Common myeloid progenitor, CD34-positive (primary cell): Measurements from ENCODE around the gene EARS2.
"Not testable (repeated sequence)": the region's sequence is repeated elsewhere in the genome, so short reads cannot be mapped to it uniquely, and the experiment has no call there.

Experiments used
- CTCF ChIA-PET: fragments of 350-600 bp; sonication (Branson Sonifier 250); formaldehyde crosslinking; loops from one replicate; lab custom pipeline; 2021; ENCODE audit warnings: antibody characterized with exemption; lab: Charles Lee
- POLR2A ChIA-PET: fragments of 350-600 bp; sonication (Branson Sonifier 250); formaldehyde crosslinking; loops from one replicate; lab custom pipeline; 2021; ENCODE audit warnings: antibody characterized with exemption; lab: Charles Lee
- DNase-seq, 3 donors: peaks; one replicate each; pipeline versions ENCODE4 v3.0.0 to v3.0.0-alpha.2; 2013
- H3K27ac ChIP-seq, 2 experiments: 1 replicate in 1 of 2; 2 replicates in 1 of 2; pipeline ENCODE4 v1.7.0; 2013; ENCODE audit warnings: inconsistent platforms in 2 of 2, low read length in 2 of 2, mild to moderate bottlenecking in 2 of 2, low read depth in 1 of 2, moderate library complexity in 1 of 2; ENCODE audit not compliant: severe bottlenecking in 2 of 2, insufficient read depth in 1 of 2, poor library complexity in 1 of 2
- H3K27me3 ChIP-seq, 5 experiments: replicated peaks in 2 of 5; 1 replicate in 3 of 5; 2 replicates in 2 of 5; pipeline versions ENCODE4 v1.6.1 to v1.7.0; 2013; ENCODE audit warnings: low read length in 4 of 5, mild to moderate bottlenecking in 2 of 5, moderate library complexity in 2 of 5, inconsistent platforms in 1 of 5; ENCODE audit not compliant: insufficient read depth in 5 of 5, control insufficient read depth in 4 of 5
- H3K36me3 ChIP-seq, 4 experiments: 1 replicate in 2 of 4; 2 replicates in 2 of 4; pipeline versions ENCODE4 v1.6.1 to v1.7.0; 2013; ENCODE audit warnings: low read length in 3 of 4, control low read depth in 1 of 4, mild to moderate bottlenecking in 1 of 4; ENCODE audit not compliant: control insufficient read depth in 4 of 4, insufficient read depth in 4 of 4
- H3K4me1 ChIP-seq, 4 experiments: 1 replicate in 3 of 4; 2 replicates in 1 of 4; pipeline versions ENCODE4 v1.6.1 to v1.7.1; 2013; ENCODE audit warnings: low read length in 3 of 4, mild to moderate bottlenecking in 3 of 4, control low read depth in 1 of 4, inconsistent platforms in 1 of 4, moderate library complexity in 1 of 4; ENCODE audit not compliant: control insufficient read depth in 4 of 4, insufficient read depth in 4 of 4; ENCODE audit errors: control extremely low read depth in 1 of 4
- H3K4me3 ChIP-seq, 7 experiments: 1 replicate in 4 of 7; 2 replicates in 3 of 7; pipeline versions ENCODE4 v1.5.1 to v1.7.0; 2013; ENCODE audit warnings: mild to moderate bottlenecking in 7 of 7, low read length in 6 of 7, moderate library complexity in 6 of 7, inconsistent platforms in 2 of 7, low read depth in 2 of 7, control low read depth in 1 of 7; ENCODE audit not compliant: insufficient read depth in 4 of 7, control insufficient read depth in 1 of 7; ENCODE audit errors: extremely low read depth in 1 of 7
- H3K9me3 ChIP-seq, 5 experiments: 1 replicate in 4 of 5; 2 replicates in 1 of 5; pipeline versions ENCODE4 v1.6.1 to v1.7.1; 2013; ENCODE audit warnings: low read length in 4 of 5, mild to moderate bottlenecking in 2 of 5, inconsistent platforms in 1 of 5, low read depth in 1 of 5, moderate library complexity in 1 of 5; ENCODE audit not compliant: control insufficient read depth in 4 of 5, insufficient read depth in 2 of 5; ENCODE audit errors: control extremely low read depth in 1 of 5
- WGBS: methylation state at CpG from one replicate; pipeline ENCODE4 v1.1.5; 2013; ENCODE audit not compliant: insufficient coverage; 5-methylcytosine and 5-hydroxymethylcytosine counted together

EARS2 gene

DNA sequence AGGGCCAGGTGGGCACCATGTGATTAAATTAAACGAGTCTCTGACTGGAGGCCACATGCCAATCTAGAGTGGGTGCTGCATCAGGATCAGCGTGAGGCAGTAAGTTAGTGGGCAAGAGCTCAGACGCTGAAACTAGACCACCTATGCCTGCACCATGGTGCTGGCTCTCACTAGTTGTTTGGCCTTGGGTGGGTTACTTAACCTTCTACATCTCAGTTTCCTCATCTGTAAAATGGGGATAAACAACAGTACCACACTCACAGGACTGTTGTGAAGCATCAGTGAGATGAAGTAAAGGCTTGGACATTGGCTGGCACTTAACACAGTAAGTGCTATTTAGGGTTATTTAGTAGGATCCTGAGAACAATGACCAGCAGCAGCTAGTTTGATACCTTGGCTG is 33.0 kb upstream of the EARS2 start:
- DNase-seq: no peak
- CTCF ChIA-PET: no interaction called here
- POLR2A ChIA-PET: no interaction called here
- Histone ChIP-seq H3K36me3 (peaks cover 12 to 77% (median 56%) of the 10 kb centered on the region in 4 experiments), H3K4me3 (no peak overlapping the region), H3K27ac (no peak overlapping the region), H3K4me1 (peaks cover 0 to 7% (median 7%) of the 10 kb centered on the region in 4 experiments), H3K9me3 (no peaks in the 10 kb centered on the region), H3K27me3 (no peaks in the 10 kb centered on the region)
- 100% methylated on average over 1 of the region's 3 CpGs for WGBS

GRCh38 chr16:23587726-23588125 is 30.6 kb upstream of the EARS2 start:
- peaks cover 14 to 79% (median 55%) of the 10 kb centered on the region in 4 experiments for H3K36me3 ChIP-seq
- DNase-seq: no peak
- H3K9me3 ChIP-seq: no peaks in the 10 kb centered on the region
- no peak overlapping the region for H3K4me3 ChIP-seq
- WGBS: 100% methylated on average over 5 of the region's 5 CpGs
- POLR2A ChIA-PET: no interaction called here
- H3K27ac ChIP-seq: no peak overlapping the region
- CTCF ChIA-PET: no interaction called here
- no peaks in the 10 kb centered on the region for H3K27me3 ChIP-seq
- H3K4me1 ChIP-seq: no peaks in the 10 kb centered on the region

DNA sequence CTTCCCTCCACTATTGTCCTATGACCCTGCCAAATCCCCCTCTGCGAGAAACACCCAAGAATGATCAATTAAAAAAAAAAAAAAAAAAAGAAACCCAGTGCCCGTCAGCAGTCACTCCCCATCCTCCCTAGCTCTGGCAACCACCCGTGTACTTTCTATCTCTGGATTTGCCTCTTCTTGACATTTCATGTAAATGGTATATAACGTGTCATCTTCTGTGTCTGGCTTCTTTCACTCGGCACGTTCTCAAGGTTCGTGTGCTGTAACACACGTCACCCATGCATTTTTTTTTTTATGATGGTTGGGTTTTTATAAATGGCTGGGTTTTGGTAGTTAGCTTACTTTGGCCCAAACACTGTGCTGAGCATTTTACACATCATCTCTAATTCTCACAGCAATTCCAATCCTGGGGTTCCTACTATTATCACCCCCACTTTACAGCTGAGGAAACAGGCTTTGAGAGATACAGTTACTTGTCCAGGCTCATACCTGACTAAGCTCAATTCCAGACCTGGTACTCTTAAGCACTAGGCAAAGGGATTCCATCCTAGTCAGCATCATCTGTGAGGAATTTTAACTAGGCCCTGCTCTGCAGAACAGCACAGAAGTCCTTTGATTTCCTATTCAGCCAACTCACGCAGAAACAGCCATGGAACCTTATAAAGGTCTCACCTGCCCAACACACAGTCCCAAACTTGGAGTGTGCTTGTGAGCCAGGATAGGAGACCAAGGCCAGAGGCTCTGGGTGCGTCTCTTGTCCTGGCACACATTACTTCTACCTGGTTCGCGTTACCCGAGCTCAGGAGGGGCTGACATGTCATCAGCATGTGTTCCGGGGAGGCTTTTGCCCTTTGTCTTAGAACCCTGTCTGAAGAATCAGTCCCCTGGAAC is 27.3 kb upstream of the EARS2 start:
- Histone ChIP-seq H3K27me3 (no peaks in the 10 kb centered on the region), H3K9me3 (no peaks in the 10 kb centered on the region), H3K4me3 (no peak overlapping the region), H3K4me1 (no peaks in the 10 kb centered on the region), H3K36me3 (peaks cover 3 to 70% (median 44%) of the 10 kb centered on the region in 4 experiments), H3K27ac (no peak overlapping the region)
- ChIA-PET CTCF (interaction anchor here (1.4 kb wide), 2 partner anchors 9 to 12 kb away, joined by 3 read pairs; partner anchors contain the start of gene NDUFAB1), POLR2A (no interaction called here)
- WGBS: 97% methylated on average over 5 of the region's 14 CpGs
- no peak for DNase-seq

- WGBS: 96% methylated on average over 10 of the region's 30 CpGs
- H3K4me1 ChIP-seq, DNase-seq, H3K9me3 ChIP-seq, H3K27ac ChIP-seq, H3K27me3 ChIP-seq, POLR2A ChIA-PET, CTCF ChIA-PET, H3K4me3 ChIP-seq: not testable (repeated sequence)
- peaks cover 3 to 66% (median 42%) of the 10 kb centered on the region in 4 experiments for H3K36me3 ChIP-seq
These were observed 26.1 kb upstream of the EARS2 start for GRCh38 chr16:23583271-23583670.

GRCh38 chr16:23581764-23582163 is 24.6 kb upstream of the EARS2 start:
- Histone ChIP-seq H3K27ac (no peak overlapping the region), H3K9me3 (no peaks in the 10 kb centered on the region), H3K27me3 (no peaks in the 10 kb centered on the region), H3K4me3 (no peak overlapping the region), H3K4me1 (no peaks in the 10 kb centered on the region), H3K36me3 (peaks cover 8 to 51% (median 34%) of the 10 kb centered on the region in 4 experiments)
- CTCF ChIA-PET: interaction anchor here (0.8 to 1.0 kb wide), 2 partner anchors 10 to 15 kb away, joined by 3 read pairs; no protein-coding TSS in a partner anchor
- POLR2A ChIA-PET: interaction anchor here (0.7 kb wide), 1 partner anchor 15 kb away, joined by 4 read pairs; no protein-coding TSS in a partner anchor
- no peak for DNase-seq

GRCh38 chr16:23580391-23580790 is 23.2 kb upstream of the EARS2 start:
- no peaks in the 10 kb centered on the region for H3K9me3 ChIP-seq
- no peak overlapping the region for H3K4me3 ChIP-seq
- no peak overlapping the region for H3K27ac ChIP-seq
- no peak for DNase-seq
- H3K27me3 ChIP-seq: no peaks in the 10 kb centered on the region
- H3K4me1 ChIP-seq: no peaks in the 10 kb centered on the region
- ChIA-PET POLR2A (no interaction called here), CTCF (interaction anchor here (0.6 kb wide), 1 partner anchor 12 kb away, joined by 3 read pairs; no protein-coding TSS in a partner anchor)
- peaks cover 8 to 45% (median 27%) of the 10 kb centered on the region in 4 experiments for H3K36me3 ChIP-seq

DNA sequence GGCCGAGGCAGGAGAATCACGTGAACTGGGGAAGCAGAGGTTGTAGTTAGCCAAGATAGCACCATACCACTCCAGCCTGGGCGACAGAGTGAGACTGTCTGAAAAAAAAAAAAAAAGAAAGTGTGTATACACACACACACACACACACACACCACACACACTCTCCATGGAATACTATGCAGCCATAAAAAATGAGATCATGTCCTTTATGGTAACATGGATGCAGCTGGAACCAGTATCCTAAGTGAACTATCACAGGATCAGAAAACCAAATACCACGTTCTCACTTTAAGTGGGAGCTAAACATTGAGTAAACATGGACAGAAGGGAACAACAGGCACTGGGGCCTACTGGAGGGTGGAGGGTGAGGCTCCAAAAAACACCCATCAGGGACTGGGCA is 22.2 kb upstream of the EARS2 start:
- peaks cover 8 to 42% (median 23%) of the 10 kb centered on the region in 4 experiments for H3K36me3 ChIP-seq
- no peaks in the 10 kb centered on the region for H3K4me1 ChIP-seq
- H3K27me3 ChIP-seq: no peaks in the 10 kb centered on the region
- ChIA-PET POLR2A (no interaction called here), CTCF (no interaction called here)
- H3K4me3 ChIP-seq: no peak overlapping the region
- no peak for DNase-seq
- no peak overlapping the region for H3K27ac ChIP-seq
- no peaks in the 10 kb centered on the region for H3K9me3 ChIP-seq
- 90% methylated on average over 2 of the region's 4 CpGs for WGBS
